Urothelium cell line (cell line): Measurements from ENCODE around the gene PSMA6.
A peak's percentile ranks its signal among the peaks of the same experiment; 100 is the strongest.
"Not testable (repeated sequence)": the region's sequence is repeated elsewhere in the genome, so short reads cannot be mapped to it uniquely, and the experiment has no call there.

Source experiments
- DNase-seq: peaks from one replicate; pipeline ENCODE4 v3.0.0; 2011; ENCODE audit warnings: low spot score, mixed read lengths
- FAIRE-seq: peaks from 2 replicates; lab custom pipeline; 2011; peaks lifted over from hg19 to GRCh38; lab: Jason Lieb, UNC

PSMA6 gene

GRCh38 chr14:35317820-35318219, 25.6 kb downstream of the PSMA6 start:
- DNase-seq (no peak), FAIRE-seq (no peak)

GRCh38 chr14:35319509-35319908, 27.3 kb downstream of the PSMA6 start:
- no peak for DNase-seq
- FAIRE-seq = no peak

- DNase-seq (no peak), FAIRE-seq (no peak)
Observed at GRCh38 chr14:35320472-35320871, 28.3 kb downstream of the PSMA6 start.

GRCh38 chr14:35326375-35326774, 34.2 kb downstream of the PSMA6 start:
- no peak for FAIRE-seq
- DNase-seq = no peak

GRCh38 chr14:35331605-35332516, 39.7 kb downstream of the PSMA6 start:
- DNase-seq (no peak), FAIRE-seq (no peak)

- DNase-seq = no peak
- no peak for FAIRE-seq
Observed at GRCh38 chr14:35332517-35333263, 40.5 kb downstream of the PSMA6 start.

- DNase-seq (no peak), FAIRE-seq (no peak)
Observed at GRCh38 chr14:35333264-35333730, 41.1 kb downstream of the PSMA6 start.

- no peak for DNase-seq
- FAIRE-seq = no peak
Observed at GRCh38 chr14:35333797-35334743, 41.9 kb downstream of the PSMA6 start.

- DNase-seq (no peak), FAIRE-seq (no peak)
Observed at GRCh38 chr14:35335388-35336092, 43.4 kb downstream of the PSMA6 start.

GRCh38 chr14:35336171-35336493, 44.0 kb downstream of the PSMA6 start:
- not testable (repeated sequence) for DNase-seq, FAIRE-seq

- FAIRE-seq (no peak), DNase-seq (peak; percentile 77)
Observed at GRCh38 chr14:35336494-35337268, 44.5 kb downstream of the PSMA6 start.

- DNase-seq = no peak
- FAIRE-seq = no peak
Observed at GRCh38 chr14:35337269-35338255, 45.4 kb downstream of the PSMA6 start.

GRCh38 chr14:35338731-35339405, 46.7 kb downstream of the PSMA6 start:
- no peak for DNase-seq
- no peak for FAIRE-seq

- DNase-seq (no peak), FAIRE-seq (no peak)
Observed at GRCh38 chr14:35339761-35340406, 47.7 kb downstream of the PSMA6 start.

- no peak for FAIRE-seq
- DNase-seq = no peak
Observed at GRCh38 chr14:35340616-35341453, 48.7 kb downstream of the PSMA6 start.

GRCh38 chr14:35341454-35341750, 49.2 kb downstream of the PSMA6 start:
- FAIRE-seq = no peak
- DNase-seq = no peak
